NCI-H345 treated with DMSO at 0.1 percent for 48 hours (cell line): ENCODE results near the gene TTC5.
A peak's percentile ranks its signal among the peaks of the same experiment; 100 is the strongest.
"Not testable (repeated sequence)": the region's sequence is repeated elsewhere in the genome, so short reads cannot be mapped to it uniquely, and the experiment has no call there.

Experiments used
- DNase-seq: peaks from one replicate; lab custom pipeline; 2025; ENCODE audit not compliant: unreplicated experiment; lab: John Stamatoyannopoulos, UW

TTC5 gene

GRCh38 chr14:20305265-20306078, at the start of gene TTC5:
Gene TTC5 (minus strand): TSS chr14:20305951. CDS start chr14:20305937, 14 bp downstream.
- peak; percentile 79 for DNase-seq

- DNase-seq = no peak
These were observed 45.1 kb upstream of the TTC5 start for GRCh38 chr14:20350860-20351259.

GRCh38 chr14:20350282-20350681, 44.5 kb upstream of the TTC5 start:
- no peak for DNase-seq

- DNase-seq = no peak
These were observed 42.0 kb upstream of the TTC5 start for GRCh38 chr14:20347747-20348146.

- DNase-seq = no peak
These were observed 41.0 kb upstream of the TTC5 start for GRCh38 chr14:20346713-20347112.

GRCh38 chr14:20345366-20345765, 39.6 kb upstream of the TTC5 start:
- DNase-seq = no peak

GRCh38 chr14:20343862-20344220, 38.1 kb upstream of the TTC5 start:
- DNase-seq = peak; percentile 45

- DNase-seq = peak; percentile 99
These were observed 37.5 kb upstream of the TTC5 start, which contains the start of gene PARP2 for GRCh38 chr14:20343092-20343861. Gene PARP2 (plus strand): TSS chr14:20343635. CDS start chr14:20343642, 7 bp downstream.

- no peak for DNase-seq
These were observed 35.9 kb upstream of the TTC5 start for GRCh38 chr14:20341646-20342045.

GRCh38 chr14:20341032-20341431, 35.3 kb upstream of the TTC5 start:
- DNase-seq = not testable (repeated sequence)

- no peak for DNase-seq
These were observed 28.3 kb upstream of the TTC5 start for GRCh38 chr14:20334017-20334416.

- DNase-seq = no peak
These were observed 27.7 kb upstream of the TTC5 start for GRCh38 chr14:20333494-20333841.

- no peak for DNase-seq
These were observed 27.2 kb upstream of the TTC5 start, which contains the start of gene CCNB1IP1 for GRCh38 chr14:20332788-20333493. Gene CCNB1IP1 (minus strand): TSS chr14:20333279. CDS start chr14:20316523, 16,756 bp downstream.

- no peak for DNase-seq
These were observed 26.7 kb upstream of the TTC5 start for GRCh38 chr14:20332431-20332787.

- no peak for DNase-seq
These were observed 25.4 kb upstream of the TTC5 start for GRCh38 chr14:20331053-20331613.

GRCh38 chr14:20329355-20329754, 23.6 kb upstream of the TTC5 start:
- DNase-seq = no peak

GRCh38 chr14:20328705-20329104, 23.0 kb upstream of the TTC5 start:
- no peak for DNase-seq

GRCh38 chr14:20327005-20327869, 21.5 kb upstream of the TTC5 start:
- DNase-seq = peak; percentile 64

- DNase-seq = no peak
These were observed 12.0 kb upstream of the TTC5 start for GRCh38 chr14:20317720-20318119.

- DNase-seq = no peak
These were observed 8.3 kb upstream of the TTC5 start for GRCh38 chr14:20314026-20314425.
